H9 (cell line): Measurements from ENCODE around the gene GPR15LG. TPM values are rescaled to one million over a fixed set of nuclear protein-coding genes. Genes with fewer than 3 reads are reported as not detected.
A peak's percentile ranks its signal among the peaks of the same experiment; 100 is the strongest.

Experiments used
- DNase-seq: peaks from one replicate; pipeline ENCODE4 v3.0.0-alpha.2; 2017
- H2AFZ ChIP-seq: one replicate; pipeline ENCODE4 v1.6.1; 2013; ENCODE audit warnings: mild to moderate bottlenecking, low read length, control low read depth, moderate library complexity
- H2AK5ac ChIP-seq: 2 replicates; pipeline ENCODE4 v1.6.1; 2013; ENCODE audit warnings: low read length, control low read depth, mixed read lengths; ENCODE audit not compliant: insufficient read length
- H2BK120ac ChIP-seq: one replicate; pipeline ENCODE4 v1.6.1; 2013; ENCODE audit warnings: low read depth, mild to moderate bottlenecking, low read length, control low read depth, inconsistent platforms; ENCODE audit not compliant: poor library complexity, severe bottlenecking
- H2BK12ac ChIP-seq: 2 replicates; pipeline ENCODE4 v1.6.1; 2013; ENCODE audit warnings: low read length, control low read depth, mixed read lengths, low read depth; ENCODE audit not compliant: insufficient read length
- H2BK15ac ChIP-seq: 2 replicates; pipeline ENCODE4 v1.6.1; 2013; ENCODE audit warnings: low read depth, low read length, control low read depth
- H2BK20ac ChIP-seq: one replicate; pipeline ENCODE4 v1.6.1; 2013; ENCODE audit warnings: low read depth, mild to moderate bottlenecking, low read length, control low read depth, inconsistent platforms; ENCODE audit not compliant: poor library complexity, severe bottlenecking
- H2BK5ac ChIP-seq: 2 replicates; pipeline ENCODE4 v1.6.1; 2013; ENCODE audit warnings: low read length, control low read depth, mixed read lengths; ENCODE audit not compliant: insufficient read length
- H3K14ac ChIP-seq: 2 replicates; pipeline ENCODE4 v1.6.1; 2013; ENCODE audit warnings: low read length, control low read depth; ENCODE audit not compliant: insufficient read depth
- H3K18ac ChIP-seq: 2 replicates; pipeline ENCODE4 v1.6.1; 2013; ENCODE audit warnings: low read depth, mild to moderate bottlenecking, mixed read lengths, low read length, control low read depth; ENCODE audit not compliant: insufficient read length
- H3K23ac ChIP-seq: 2 replicates; pipeline ENCODE4 v1.6.1; 2013; ENCODE audit warnings: low read length, control low read depth, mixed read lengths, low read depth; ENCODE audit not compliant: insufficient read length
- H3K23me2 ChIP-seq: 2 replicates; pipeline ENCODE4 v1.6.1; 2013; ENCODE audit warnings: low read depth, mild to moderate bottlenecking, mixed read lengths, low read length, control low read depth; ENCODE audit not compliant: insufficient read length, poor library complexity, severe bottlenecking
- H3K27ac ChIP-seq: 2 replicates; pipeline ENCODE4 v1.5.1; 2013; ENCODE audit warnings: low read length, control low read depth, mixed read lengths, low read depth; ENCODE audit not compliant: insufficient read length
- H3K27me3 ChIP-seq: 2 replicates; pipeline ENCODE4 v1.6.1; 2013; ENCODE audit warnings: low read length, control low read depth, inconsistent platforms; ENCODE audit not compliant: insufficient read depth
- H3K4ac ChIP-seq: 2 replicates; pipeline ENCODE4 v1.6.1; 2013; ENCODE audit warnings: low read depth, mild to moderate bottlenecking, control low read depth, inconsistent platforms, low read length, moderate library complexity
- H3K4me1 ChIP-seq: 2 replicates; pipeline ENCODE4 v1.6.1; 2013; ENCODE audit warnings: low read length, control low read depth, inconsistent platforms; ENCODE audit not compliant: insufficient read depth
- H3K4me2 ChIP-seq: 2 replicates; pipeline ENCODE4 v1.6.1; 2013; ENCODE audit warnings: low read length, control low read depth, mixed read lengths; ENCODE audit not compliant: insufficient read length, insufficient read depth
- H3K56ac ChIP-seq: 2 replicates; pipeline ENCODE4 v1.6.1; 2013; ENCODE audit warnings: low read depth, mild to moderate bottlenecking, mixed read lengths, low read length, control low read depth; ENCODE audit not compliant: insufficient read length
- H3K79me1 ChIP-seq: 2 replicates; pipeline ENCODE4 v1.6.1; 2013; ENCODE audit warnings: low read depth, mild to moderate bottlenecking, moderate library complexity, low read length, control low read depth, inconsistent platforms; ENCODE audit not compliant: insufficient read depth, poor library complexity, severe bottlenecking
- H3K79me2 ChIP-seq: 2 replicates; pipeline ENCODE4 v1.6.1; 2013; ENCODE audit warnings: low read length, control low read depth, inconsistent platforms; ENCODE audit not compliant: insufficient read depth
- H3K9ac ChIP-seq: 2 replicates; pipeline ENCODE4 v1.6.1; 2013; ENCODE audit warnings: low read length, control low read depth, mixed read lengths; ENCODE audit not compliant: insufficient read length; ENCODE audit errors: extremely low read depth
- H3K9me3 ChIP-seq: one replicate; pipeline ENCODE4 v1.6.1; 2013; ENCODE audit warnings: low read depth, low read length, inconsistent platforms; ENCODE audit not compliant: control insufficient read depth
- H3T11ph ChIP-seq: one replicate; pipeline ENCODE4 v1.6.1; 2013; ENCODE audit warnings: mild to moderate bottlenecking, low read length, control low read depth, inconsistent platforms
- H4K20me1 ChIP-seq: one replicate; pipeline ENCODE4 v1.6.1; 2013; ENCODE audit not compliant: control insufficient read depth, insufficient read length, insufficient read depth
- H4K5ac ChIP-seq: 2 replicates; pipeline ENCODE4 v1.6.1; 2013; ENCODE audit warnings: low read depth, mild to moderate bottlenecking, mixed read lengths, low read length, control low read depth; ENCODE audit not compliant: insufficient read length
- H4K8ac ChIP-seq: replicated peaks from 2 replicates; pipeline ENCODE4 v1.6.1; 2013; ENCODE audit warnings: low read length, control low read depth, mixed read lengths, low read depth; ENCODE audit not compliant: insufficient read length
- H4K91ac ChIP-seq: 2 replicates; pipeline ENCODE4 v1.6.1; 2013; ENCODE audit warnings: low read depth, mild to moderate bottlenecking, moderate library complexity, mixed read lengths, low read length, control low read depth; ENCODE audit not compliant: insufficient read length
- H3K27ac Mint-ChIP-seq, 3 experiments: 2 replicates in 2 of 3; 3 replicates in 1 of 3; pipeline ENCODE4 v1.8.0; 2020 to 2021; ENCODE audit warnings: mixed read lengths in 3 of 3, mild to moderate bottlenecking in 1 of 3, moderate library complexity in 1 of 3
- H3K27me3 Mint-ChIP-seq: 2 replicates; pipeline ENCODE4 v1.8.0; 2021; ENCODE audit warnings: low read depth, mild to moderate bottlenecking, moderate library complexity, mixed read lengths
- H3K36me3 Mint-ChIP-seq, 3 experiments: 2 replicates in 2 of 3; 3 replicates in 1 of 3; pipeline ENCODE4 v1.8.0; 2020 to 2021; ENCODE audit warnings: low read depth in 3 of 3, mixed read lengths in 3 of 3; ENCODE audit not compliant: insufficient read depth in 1 of 3
- H3K4me1 Mint-ChIP-seq, 2 experiments: 2 replicates each; pipeline ENCODE4 v1.8.0; 2020; ENCODE audit warnings: mixed read lengths in 2 of 2
- H3K4me3 Mint-ChIP-seq, 2 experiments: 2 replicates in 1 of 2; 3 replicates in 1 of 2; pipeline ENCODE4 v1.8.0; 2020 to 2021; ENCODE audit warnings: mild to moderate bottlenecking in 2 of 2, mixed read lengths in 2 of 2, moderate library complexity in 1 of 2
- H3K9me3 Mint-ChIP-seq, 2 experiments: 2 replicates in 1 of 2; 3 replicates in 1 of 2; pipeline ENCODE4 v1.8.0; 2020; ENCODE audit warnings: mild to moderate bottlenecking in 2 of 2, mixed read lengths in 2 of 2, moderate library complexity in 1 of 2
- WGBS: extraction: QIAGEN DNeasy Blood & Tissue Kit; methylation state at CpG from one replicate; pipeline ENCODE4 v1.1.7; 2013; ENCODE audit warnings: missing lambda C conversion rate, low lambda C conversion rate, mixed read lengths; ENCODE audit not compliant: insufficient read length; ENCODE audit errors: extremely low coverage; 5-methylcytosine and 5-hydroxymethylcytosine counted together
- total RNA-seq: library from RNA; stranded (reverse); gene quantifications from 2 replicates; pipeline ENCODE4 v1.2.1, GENCODE V29; 2021
- TF ChIP-seq, protein P1 (sequence below): fragments of 200-600 bp; sonication (generic); conservative IDR thresholded peaks from 3 replicates; pipeline ENCODE4 v1.8.0; 2021; ENCODE audit warnings: antibody characterized with exemption, mild to moderate bottlenecking

Gene GPR15LG
- total RNA-seq, 1 experiment from 2014 or later, result not detected

- Histone ChIP-seq H4K91ac (no peak overlapping the region), H2BK120ac (no peak overlapping the region), H2BK20ac (no peak overlapping the region), H3K18ac (no peak overlapping the region), H3K23me2 (no peaks in the 10 kb centered on the region), H3K9me3 (no peaks in the 10 kb centered on the region), H3K27ac (no peak overlapping the region), H4K8ac (no peak overlapping the region), H3K56ac (no peak overlapping the region), H3K9ac (no peak overlapping the region), H3K4me1 (no peaks in the 10 kb centered on the region), H3K79me2 (no peaks in the 10 kb centered on the region), H4K5ac (no peak overlapping the region), H4K20me1 (no peaks in the 10 kb centered on the region), H3T11ph (no peak overlapping the region), H3K14ac (no peak overlapping the region), H3K23ac (no peak overlapping the region), H3K79me1 (no peaks in the 10 kb centered on the region), H2BK15ac (no peak overlapping the region), H2AFZ (no peak overlapping the region), H3K4ac (no peak overlapping the region), H3K4me2 (no peak overlapping the region), H2BK12ac (no peak overlapping the region), H2AK5ac (no peak overlapping the region), H2BK5ac (no peak overlapping the region), H3K27me3 (no peaks in the 10 kb centered on the region)
- no CpG with 5 or more reads among the region's 8 CpGs for WGBS
- no peaks in the 10 kb centered on the region for H3K9me3 Mint-ChIP-seq
- DNase-seq, result peak; percentile 69
- TF ChIP-seq, protein P1, sequence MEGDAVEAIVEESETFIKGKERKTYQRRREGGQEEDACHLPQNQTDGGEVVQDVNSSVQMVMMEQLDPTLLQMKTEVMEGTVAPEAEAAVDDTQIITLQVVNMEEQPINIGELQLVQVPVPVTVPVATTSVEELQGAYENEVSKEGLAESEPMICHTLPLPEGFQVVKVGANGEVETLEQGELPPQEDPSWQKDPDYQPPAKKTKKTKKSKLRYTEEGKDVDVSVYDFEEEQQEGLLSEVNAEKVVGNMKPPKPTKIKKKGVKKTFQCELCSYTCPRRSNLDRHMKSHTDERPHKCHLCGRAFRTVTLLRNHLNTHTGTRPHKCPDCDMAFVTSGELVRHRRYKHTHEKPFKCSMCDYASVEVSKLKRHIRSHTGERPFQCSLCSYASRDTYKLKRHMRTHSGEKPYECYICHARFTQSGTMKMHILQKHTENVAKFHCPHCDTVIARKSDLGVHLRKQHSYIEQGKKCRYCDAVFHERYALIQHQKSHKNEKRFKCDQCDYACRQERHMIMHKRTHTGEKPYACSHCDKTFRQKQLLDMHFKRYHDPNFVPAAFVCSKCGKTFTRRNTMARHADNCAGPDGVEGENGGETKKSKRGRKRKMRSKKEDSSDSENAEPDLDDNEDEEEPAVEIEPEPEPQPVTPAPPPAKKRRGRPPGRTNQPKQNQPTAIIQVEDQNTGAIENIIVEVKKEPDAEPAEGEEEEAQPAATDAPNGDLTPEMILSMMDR, result peak; percentile 88
- H3K27ac Mint-ChIP-seq, result peak overlapping the region in 1 of 3 experiments; percentile 66; a peak in 1 of 7 replicates
- H3K36me3 Mint-ChIP-seq, result no peaks in the 10 kb centered on the region
- H3K4me3 Mint-ChIP-seq, result no peak overlapping the region; a peak in 1 of 5 replicates
- peaks cover 3% of the 10 kb centered on the region; the same call in 1 of the 2 replicates for H3K27me3 Mint-ChIP-seq
- H3K4me1 Mint-ChIP-seq, result no peaks in the 10 kb centered on the region
These were observed 31.6 kb downstream of the GPR15LG start for GRCh38 chr10:84205049-84205852.
